Esophagus squamous epithelium (tissue), 4 donors: ENCODE measurements around the gene RNF212.

Experiments
- CTCF ChIP-seq, 6 experiments: fragments of 450-650 bp in 4 of 6; fragments of 200-600 bp in 2 of 6; sonication (generic) in 2 of 6; IDR thresholded peaks; one replicate each; pipeline ENCODE4 v1.5.1; 2016 to 2019; ENCODE audit warnings: antibody characterized with exemption in 6 of 6, mild to moderate bottlenecking in 4 of 6, moderate library complexity in 4 of 6
- POLR2A ChIP-seq, 4 donors: fragments of 450-650 bp; IDR thresholded peaks; one replicate each; pipeline ENCODE4 v1.6.1; 2017; ENCODE audit warnings: antibody characterized with exemption in 4 of 4, mild to moderate bottlenecking in 4 of 4, moderate library complexity in 3 of 4

- no peak for TF ChIP-seq POLR2A (IDR thresholded peaks at IDR 0.05)
- no peak for TF ChIP-seq CTCF (IDR thresholded peaks at IDR 0.05)
Observed at GRCh38 chr4:1048773-1049590, 64.4 kb downstream of the RNF212 start.
